Measurements from ENCODE around the gene TMEM165. TPM values are rescaled to one million over a fixed set of nuclear protein-coding genes. Genes with fewer than 3 reads are reported as not detected.
A peak's percentile ranks its signal among the peaks of the same experiment; 100 is the strongest.

Gene TMEM165
- total and polyA plus RNA-seq, 10 donors = 54.3 to 193 (median 121) TPM

- Histone ChIP-seq H3K9me3 (no peaks in the 10 kb centered on the region), H3K27ac (no peak overlapping the region), H3K4me3 (no peak overlapping the region), H3K36me3 (peaks cover 0 to 78% (median 25%) of the 10 kb centered on the region in 6 donors), H3K27me3 (replicated peaks in 1 of 7) (no peaks in the 10 kb centered on the region), H3K4me1 (peaks cover 0 to 14% (median 3%) of the 10 kb centered on the region in 6 donors)
- intact Hi-C loops (cut with DNase I; ENCODE audit: low total_unique reads) = no loop called here
- 95 to 100% (median 98%) methylated on average over 2 of the region's 2 CpGs for WGBS, 5 donors
- no peak for DNase-seq
- TF ChIP-seq CTCF (IDR thresholded peaks at IDR 0.05 in 8 of 11, conservative IDR thresholded peaks at IDR 0.05 in 3 of 11) (no peak), POLR2A (IDR thresholded peaks at IDR 0.05) (no peak), POLR2AphosphoS5 (IDR thresholded peaks at IDR 0.05) (no peak)
These were observed 50.3 kb downstream of the TMEM165 start for GRCh38 chr4:55445921-55446577.

GRCh38 chr4:55446578-55446922 is 50.8 kb downstream of the TMEM165 start:
- Histone ChIP-seq H3K27ac (no peak overlapping the region), H3K36me3 (peaks cover 0 to 78% (median 26%) of the 10 kb centered on the region in 6 donors), H3K9me3 (no peaks in the 10 kb centered on the region), H3K4me1 (peaks cover 0 to 14% (median 3%) of the 10 kb centered on the region in 6 donors), H3K4me3 (no peak overlapping the region), H3K27me3 (replicated peaks in 1 of 7) (no peaks in the 10 kb centered on the region)
- TF ChIP-seq POLR2AphosphoS5 (IDR thresholded peaks at IDR 0.05) = no peak
- TF ChIP-seq POLR2A (IDR thresholded peaks at IDR 0.05) = no peak
- no peak for TF ChIP-seq CTCF (IDR thresholded peaks at IDR 0.05 in 8 of 11, conservative IDR thresholded peaks at IDR 0.05 in 3 of 11)
- 91 to 100% (median 97%) methylated on average over 1 of the region's 1 CpG for WGBS, 5 donors
- intact Hi-C loops (cut with DNase I; ENCODE audit: low total_unique reads) = no loop called here
- no peak for DNase-seq

- Histone ChIP-seq H3K4me1 (peaks cover 0 to 14% (median 3%) of the 10 kb centered on the region in 6 donors), H3K36me3 (peaks cover 0 to 78% (median 31%) of the 10 kb centered on the region in 6 donors), H3K4me3 (no peak overlapping the region), H3K27me3 (replicated peaks in 1 of 7) (no peaks in the 10 kb centered on the region), H3K9me3 (no peaks in the 10 kb centered on the region), H3K27ac (peak overlapping the region in 1 of 8 donors; percentile 21)
- 66 to 92% (median 78%) methylated on average over 9 of the region's 9 CpGs for WGBS, 5 donors
- intact Hi-C loops (cut with DNase I; ENCODE audit: low total_unique reads) = no loop called here
- DNase-seq = no peak
- no peak for TF ChIP-seq POLR2A (IDR thresholded peaks at IDR 0.05)
- no peak for TF ChIP-seq CTCF (IDR thresholded peaks at IDR 0.05 in 8 of 11, conservative IDR thresholded peaks at IDR 0.05 in 3 of 11)
- no peak for TF ChIP-seq POLR2AphosphoS5 (IDR thresholded peaks at IDR 0.05)
These were observed 51.5 kb downstream of the TMEM165 start for GRCh38 chr4:55447108-55447708.

- H3K27me3 ChIP-seq (replicated peaks in 1 of 7) = no peaks in the 10 kb centered on the region
- peaks cover 0 to 78% (median 31%) of the 10 kb centered on the region in 6 donors for H3K36me3 ChIP-seq
- H3K27ac ChIP-seq = no peak overlapping the region
- H3K9me3 ChIP-seq = no peaks in the 10 kb centered on the region
- no peak overlapping the region for H3K4me3 ChIP-seq
- intact Hi-C loops (cut with DNase I; ENCODE audit: low total_unique reads) = no loop called here
- WGBS, 5 donors = 93 to 98% (median 96%) methylated on average over 1 of the region's 1 CpG
- DNase-seq = no peak
- TF ChIP-seq POLR2AphosphoS5 (IDR thresholded peaks at IDR 0.05) (no peak), POLR2A (IDR thresholded peaks at IDR 0.05) (no peak), CTCF (IDR thresholded peaks at IDR 0.05 in 8 of 11, conservative IDR thresholded peaks at IDR 0.05 in 3 of 11) (no peak)
- peaks cover 0 to 14% (median 3%) of the 10 kb centered on the region in 6 donors for H3K4me1 ChIP-seq
These were observed 52.1 kb downstream of the TMEM165 start for GRCh38 chr4:55447831-55448230.

Measured in spleen (tissue), 11 donors.